Neuronal stem cell (in vitro differentiated cells): Measurements from ENCODE around the gene ALCAM.

ENCODE experiments used
- DNase-seq: peaks from one replicate; pipeline ENCODE4 v3.0.0-alpha.2; 2013; ENCODE audit warnings: low spot score
- H2AFZ ChIP-seq: one replicate; pipeline ENCODE4 v1.6.1; 2013; ENCODE audit warnings: mild to moderate bottlenecking, low read length, inconsistent platforms
- H2AK5ac ChIP-seq: 2 replicates; pipeline ENCODE4 v1.6.1; 2013; ENCODE audit warnings: low read depth, mild to moderate bottlenecking, inconsistent platforms, low read length, moderate library complexity, mixed read lengths
- H2BK120ac ChIP-seq: 2 replicates; pipeline ENCODE4 v1.6.1; 2013; ENCODE audit warnings: low read depth, mild to moderate bottlenecking, inconsistent platforms, low read length, moderate library complexity, mixed read lengths
- H2BK12ac ChIP-seq: one replicate; pipeline ENCODE4 v1.6.1; 2013; ENCODE audit warnings: low read length, inconsistent platforms
- H2BK15ac ChIP-seq: 2 replicates; pipeline ENCODE4 v1.6.1; 2013; ENCODE audit warnings: mild to moderate bottlenecking, low read length, inconsistent platforms, mixed read lengths
- H2BK5ac ChIP-seq: one replicate; pipeline ENCODE4 v1.6.1; 2013; ENCODE audit warnings: inconsistent platforms, mild to moderate bottlenecking, low read length, moderate library complexity
- H3K14ac ChIP-seq: one replicate; pipeline ENCODE4 v1.6.1; 2013; ENCODE audit warnings: low read length, inconsistent platforms
- H3K18ac ChIP-seq: 2 replicates; pipeline ENCODE4 v1.6.1; 2013; ENCODE audit warnings: low read length, inconsistent platforms
- H3K23ac ChIP-seq: 2 replicates; pipeline ENCODE4 v1.6.1; 2013; ENCODE audit warnings: low read depth, mild to moderate bottlenecking, mixed read lengths, low read length, inconsistent platforms; ENCODE audit not compliant: poor library complexity
- H3K27ac ChIP-seq: replicated peaks from 3 replicates; pipeline ENCODE4 v1.5.1; 2013; ENCODE audit warnings: low read length, inconsistent platforms
- H3K27me3 ChIP-seq, 3 experiments: 2 replicates each; pipeline ENCODE4 v1.6.1; 2013; ENCODE audit warnings: low read length in 3 of 3, mild to moderate bottlenecking in 2 of 3, inconsistent platforms in 1 of 3, low read depth in 1 of 3, mixed read lengths in 1 of 3, moderate library complexity in 1 of 3; ENCODE audit not compliant: control insufficient read depth in 3 of 3, insufficient read depth in 3 of 3
- H3K36me3 ChIP-seq, 2 donors: replicated peaks in 1 of 2; 2 replicates each; pipeline ENCODE4 v1.6.1; 2013; ENCODE audit warnings: low read length in 2 of 2; ENCODE audit not compliant: control insufficient read depth in 2 of 2, insufficient read depth in 2 of 2
- H3K4ac ChIP-seq: 2 replicates; pipeline ENCODE4 v1.6.1; 2013; ENCODE audit warnings: inconsistent platforms, mild to moderate bottlenecking, low read length, moderate library complexity
- H3K4me1 ChIP-seq, 2 donors: 1 replicate in 1 of 2; 2 replicates in 1 of 2; pipeline ENCODE4 v1.6.1; 2013; ENCODE audit warnings: low read length in 2 of 2, low read depth in 1 of 2; ENCODE audit not compliant: control insufficient read depth in 2 of 2, insufficient read depth in 1 of 2
- H3K4me2 ChIP-seq: one replicate; pipeline ENCODE4 v1.6.1; 2013; ENCODE audit warnings: mild to moderate bottlenecking, low read length, inconsistent platforms; ENCODE audit not compliant: insufficient read depth, poor library complexity, severe bottlenecking
- H3K4me3 ChIP-seq, 2 donors: 2 replicates each; pipeline ENCODE4 v1.5.1; 2013; ENCODE audit warnings: low read length in 2 of 2, mild to moderate bottlenecking in 2 of 2, inconsistent platforms in 1 of 2, moderate library complexity in 1 of 2
- H3K79me1 ChIP-seq: one replicate; pipeline ENCODE4 v1.6.1; 2013; ENCODE audit warnings: low read depth, mild to moderate bottlenecking, inconsistent platforms, low read length, moderate library complexity
- H3K9ac ChIP-seq: one replicate; pipeline ENCODE4 v1.6.1; 2013; ENCODE audit warnings: mild to moderate bottlenecking, low read depth, low read length, inconsistent platforms; ENCODE audit not compliant: poor library complexity
- H3K9me3 ChIP-seq, 2 donors: replicated peaks in 1 of 2; 2 replicates each; pipeline versions ENCODE3 to v1.6.1; 2013; ENCODE audit warnings: low read length in 2 of 2, mild to moderate bottlenecking in 2 of 2, inconsistent platforms in 1 of 2, low read depth in 1 of 2, mixed read lengths in 1 of 2, moderate library complexity in 1 of 2; ENCODE audit not compliant: control insufficient read depth in 2 of 2, insufficient read depth in 1 of 2
- H4K8ac ChIP-seq: one replicate; pipeline ENCODE4 v1.6.1; 2013; ENCODE audit warnings: low read depth, mild to moderate bottlenecking, inconsistent platforms, low read length, moderate library complexity
- H4K91ac ChIP-seq: one replicate; pipeline ENCODE4 v1.6.1; 2013; ENCODE audit warnings: low read length, low read depth, mild to moderate bottlenecking, inconsistent platforms; ENCODE audit not compliant: poor library complexity
- WGBS, 2 donors: extraction: QIAGEN DNeasy Blood & Tissue Kit; methylation state at CpG; one replicate each; pipeline ENCODE4 v1.1.7; 2013; ENCODE audit warnings: missing lambda C conversion rate in 2 of 2, mixed read lengths in 1 of 2; ENCODE audit not compliant: insufficient read length in 2 of 2, insufficient replicate concordance in 1 of 2; ENCODE audit errors: extremely low coverage in 2 of 2; 5-methylcytosine and 5-hydroxymethylcytosine counted together

ALCAM gene

GRCh38 chr3:105480768-105481167, 114.1 kb downstream of the ALCAM start:
- Histone ChIP-seq H2BK5ac (no peak overlapping the region), H3K4me2 (no peak overlapping the region), H2AK5ac (no peak overlapping the region), H3K36me3 (no peaks in the 10 kb centered on the region), H4K8ac (no peak overlapping the region), H3K18ac (no peak overlapping the region), H3K4me1 (peaks cover 4 to 7% of the 10 kb centered on the region in 2 donors), H3K27ac (no peak overlapping the region), H3K79me1 (no peaks in the 10 kb centered on the region), H4K91ac (no peak overlapping the region), H3K4ac (no peak overlapping the region), H3K4me3 (no peak overlapping the region), H2BK12ac (no peak overlapping the region), H2BK15ac (no peak overlapping the region), H3K27me3 (no peaks in the 10 kb centered on the region), H2BK120ac (no peak overlapping the region), H3K9me3 (peaks cover 0 to 4% of the 10 kb centered on the region in 2 donors), H3K14ac (no peak overlapping the region), H2AFZ (peak overlapping the region; percentile 27), H3K9ac (no peak overlapping the region), H3K23ac (no peak overlapping the region)
- no CpG with 5 or more reads among the region's 1 CpG for WGBS, 2 donors
- peak; percentile 6 for DNase-seq

- no peaks in the 10 kb centered on the region for H3K27me3 ChIP-seq
- H3K27ac ChIP-seq = no peak overlapping the region
- no peak overlapping the region for H4K8ac ChIP-seq
- H3K14ac ChIP-seq = no peak overlapping the region
- no peak overlapping the region for H2BK12ac ChIP-seq
- no peak overlapping the region for H2BK5ac ChIP-seq
- no peak overlapping the region for H3K4me3 ChIP-seq
- no peak overlapping the region for H2BK120ac ChIP-seq
- no peak overlapping the region for H3K4me2 ChIP-seq
- no peak overlapping the region for H4K91ac ChIP-seq
- no peaks in the 10 kb centered on the region for H3K9me3 ChIP-seq
- no peaks in the 10 kb centered on the region for H3K79me1 ChIP-seq
- no peak overlapping the region for H3K4ac ChIP-seq
- WGBS, 2 donors = no CpG with 5 or more reads among the region's 1 CpG
- no peak for DNase-seq
- H3K36me3 ChIP-seq = no peaks in the 10 kb centered on the region
- H3K4me1 ChIP-seq = peaks cover 4 to 7% of the 10 kb centered on the region in 2 donors
- no peak overlapping the region for H2AFZ ChIP-seq
- H2BK15ac ChIP-seq = no peak overlapping the region
- no peak overlapping the region for H3K9ac ChIP-seq
- H3K18ac ChIP-seq = no peak overlapping the region
- no peak overlapping the region for H2AK5ac ChIP-seq
- no peak overlapping the region for H3K23ac ChIP-seq
These were observed 116.8 kb downstream of the ALCAM start for GRCh38 chr3:105483476-105483875.

GRCh38 chr3:105490045-105490444, 123.3 kb downstream of the ALCAM start:
- no peak overlapping the region for H2BK12ac ChIP-seq
- H2AK5ac ChIP-seq = no peak overlapping the region
- no peaks in the 10 kb centered on the region for H3K36me3 ChIP-seq
- no peak overlapping the region for H3K18ac ChIP-seq
- no peak overlapping the region for H3K4me3 ChIP-seq
- no peak overlapping the region for H2BK120ac ChIP-seq
- H3K27ac ChIP-seq = no peak overlapping the region
- H4K8ac ChIP-seq = no peak overlapping the region
- H2AFZ ChIP-seq = no peak overlapping the region
- H3K4ac ChIP-seq = no peak overlapping the region
- no peak for DNase-seq
- no CpG with 5 or more reads among the region's 4 CpGs for WGBS, 2 donors
- H2BK15ac ChIP-seq = no peak overlapping the region
- H3K14ac ChIP-seq = no peak overlapping the region
- no peak overlapping the region for H4K91ac ChIP-seq
- no peaks in the 10 kb centered on the region for H3K4me1 ChIP-seq
- H3K9me3 ChIP-seq = peaks cover 5 to 9% of the 10 kb centered on the region in 2 donors
- no peak overlapping the region for H3K9ac ChIP-seq
- no peak overlapping the region for H3K23ac ChIP-seq
- H3K4me2 ChIP-seq = no peak overlapping the region
- no peak overlapping the region for H2BK5ac ChIP-seq
- H3K79me1 ChIP-seq = no peaks in the 10 kb centered on the region
- H3K27me3 ChIP-seq = no peaks in the 10 kb centered on the region

- no CpG with 5 or more reads among the region's 3 CpGs for WGBS, 2 donors
- H2BK120ac ChIP-seq = no peak overlapping the region
- H4K8ac ChIP-seq = no peak overlapping the region
- H3K14ac ChIP-seq = no peak overlapping the region
- no peak overlapping the region for H2AFZ ChIP-seq
- H2BK5ac ChIP-seq = no peak overlapping the region
- no peaks in the 10 kb centered on the region for H3K4me1 ChIP-seq
- no peak overlapping the region for H3K4me3 ChIP-seq
- no peaks in the 10 kb centered on the region for H3K36me3 ChIP-seq
- H3K23ac ChIP-seq = no peak overlapping the region
- H3K27ac ChIP-seq = no peak overlapping the region
- H3K9ac ChIP-seq = no peak overlapping the region
- H3K27me3 ChIP-seq = no peaks in the 10 kb centered on the region
- H3K4ac ChIP-seq = no peak overlapping the region
- no peak overlapping the region for H3K4me2 ChIP-seq
- H2AK5ac ChIP-seq = no peak overlapping the region
- H3K9me3 ChIP-seq = peaks cover 5 to 9% of the 10 kb centered on the region in 2 donors
- H4K91ac ChIP-seq = no peak overlapping the region
- H2BK12ac ChIP-seq = no peak overlapping the region
- no peak for DNase-seq
- no peak overlapping the region for H3K18ac ChIP-seq
- no peaks in the 10 kb centered on the region for H3K79me1 ChIP-seq
- no peak overlapping the region for H2BK15ac ChIP-seq
These were observed 126.7 kb downstream of the ALCAM start for GRCh38 chr3:105493305-105493892.
